ENCODE data around the gene ITPR3.

DNA sequence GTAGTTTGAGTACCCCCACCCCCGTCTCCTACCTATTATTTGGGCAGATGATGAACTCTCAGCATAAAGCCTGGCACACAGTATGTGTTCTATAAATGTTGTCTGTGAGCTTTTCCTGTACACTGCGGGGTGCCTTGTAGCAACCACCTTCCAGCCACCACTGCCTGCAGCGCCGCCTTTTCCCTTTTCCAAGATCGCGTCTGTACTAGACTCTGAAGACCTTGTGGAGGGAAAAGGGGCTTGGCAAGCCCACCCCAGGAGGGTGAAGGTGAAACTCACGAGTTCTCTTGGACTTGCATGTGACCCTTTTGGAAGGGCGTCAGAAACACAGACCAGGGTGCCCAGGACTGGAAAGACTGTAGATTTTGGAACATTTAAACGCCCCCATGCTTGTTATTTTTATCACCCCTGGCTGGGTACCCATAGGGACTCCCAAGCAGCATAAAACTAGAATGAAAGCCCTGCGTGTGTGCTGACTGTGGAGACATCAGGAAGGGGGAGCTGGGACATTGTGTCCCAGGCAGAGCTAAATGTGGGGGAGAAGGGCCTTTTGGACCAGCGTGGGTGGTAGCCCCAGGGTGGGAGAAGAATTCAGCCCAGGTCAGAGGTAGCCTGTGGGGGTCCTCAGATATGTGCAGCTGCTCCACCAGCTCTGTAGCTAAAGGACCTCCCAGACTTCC is 49.3 kb upstream of the ITPR3 start:
- TF ChIP-seq POLR2A (IDR thresholded peaks at IDR 0.05): no peak
- TF ChIP-seq, protein P1, sequence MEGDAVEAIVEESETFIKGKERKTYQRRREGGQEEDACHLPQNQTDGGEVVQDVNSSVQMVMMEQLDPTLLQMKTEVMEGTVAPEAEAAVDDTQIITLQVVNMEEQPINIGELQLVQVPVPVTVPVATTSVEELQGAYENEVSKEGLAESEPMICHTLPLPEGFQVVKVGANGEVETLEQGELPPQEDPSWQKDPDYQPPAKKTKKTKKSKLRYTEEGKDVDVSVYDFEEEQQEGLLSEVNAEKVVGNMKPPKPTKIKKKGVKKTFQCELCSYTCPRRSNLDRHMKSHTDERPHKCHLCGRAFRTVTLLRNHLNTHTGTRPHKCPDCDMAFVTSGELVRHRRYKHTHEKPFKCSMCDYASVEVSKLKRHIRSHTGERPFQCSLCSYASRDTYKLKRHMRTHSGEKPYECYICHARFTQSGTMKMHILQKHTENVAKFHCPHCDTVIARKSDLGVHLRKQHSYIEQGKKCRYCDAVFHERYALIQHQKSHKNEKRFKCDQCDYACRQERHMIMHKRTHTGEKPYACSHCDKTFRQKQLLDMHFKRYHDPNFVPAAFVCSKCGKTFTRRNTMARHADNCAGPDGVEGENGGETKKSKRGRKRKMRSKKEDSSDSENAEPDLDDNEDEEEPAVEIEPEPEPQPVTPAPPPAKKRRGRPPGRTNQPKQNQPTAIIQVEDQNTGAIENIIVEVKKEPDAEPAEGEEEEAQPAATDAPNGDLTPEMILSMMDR (IDR thresholded peaks at IDR 0.05): no peak

Measured in Peyer's patch (tissue), 4 donors.